ENCODE measurements around the gene UGT1A8. TPM values are rescaled to one million over a fixed set of nuclear protein-coding genes. Genes with fewer than 3 reads are reported as not detected.
"Not testable (repeated sequence)": the region's sequence is repeated elsewhere in the genome, so short reads cannot be mapped to it uniquely, and the experiment has no call there.

Gene UGT1A8
- polyA plus RNA-seq (2011; rRNA removed) (not detected in 2 replicates), polyA minus RNA-seq (2011; rRNA and poly(A)+ RNA removed) (not detected in 2 replicates)

- H3K27me3 ChIP-seq (ENCODE audit: control insufficient read depth, insufficient read depth, low read length); H3K27ac ChIP-seq (ENCODE audit: low read depth, low read length); CTCF ChIA-PET; H3K4me3 ChIP-seq (ENCODE audit: low read depth, low read length); H3K9me3 ChIP-seq (ENCODE audit: control insufficient read depth, insufficient read depth, low read length); POLR2A ChIA-PET; DNase-seq (ENCODE audit: low read depth, low spot score): not testable (repeated sequence)
Measured at GRCh38 chr2:233617476-233617875, at the start of gene UGT1A8. TSS of gene UGT1A8 (plus strand) at chr2:233617633. CDS start at chr2:233617708, 75 bp downstream.

GRCh38 chr2:233571001-233571400, 46.4 kb upstream of the UGT1A8 start:
- Histone ChIP-seq H3K27me3 (ENCODE audit: control insufficient read depth, insufficient read depth, low read length) (peaks cover under 1% of the 10 kb centered on the region), H3K9me3 (ENCODE audit: control insufficient read depth, insufficient read depth, low read length) (peaks cover 4% of the 10 kb centered on the region; the same call in 1 of the 2 replicates), H3K27ac (ENCODE audit: low read depth, low read length) (no peak overlapping the region), H3K4me3 (ENCODE audit: low read depth, low read length) (no peak overlapping the region)
- DNase-seq (ENCODE audit: low read depth, low spot score): no peak
- TF ChIP-seq CTCF (IDR thresholded peaks at IDR 0.05; ENCODE audit: low read depth, low read length): no peak
- POLR2A ChIA-PET: no interaction called here
- CTCF ChIA-PET: no interaction called here

- Histone ChIP-seq H3K9me3 (ENCODE audit: control insufficient read depth, insufficient read depth, low read length) (peaks cover under 1% of the 10 kb centered on the region; the same call in 1 of the 2 replicates), H3K27ac (ENCODE audit: low read depth, low read length) (no peak overlapping the region), H3K27me3 (ENCODE audit: control insufficient read depth, insufficient read depth, low read length) (peaks cover 2% of the 10 kb centered on the region), H3K4me3 (ENCODE audit: low read depth, low read length) (no peak overlapping the region)
- POLR2A ChIA-PET: no interaction called here
- CTCF ChIA-PET: no interaction called here
- DNase-seq (ENCODE audit: low read depth, low spot score): no peak
- TF ChIP-seq CTCF (IDR thresholded peaks at IDR 0.05; ENCODE audit: low read depth, low read length): no peak
Measured at GRCh38 chr2:233571462-233571861, 46.0 kb upstream of the UGT1A8 start.

GRCh38 chr2:233572468-233572867, 45.0 kb upstream of the UGT1A8 start:
- POLR2A ChIA-PET: no interaction called here
- H3K4me3 ChIP-seq (ENCODE audit: low read depth, low read length): no peak overlapping the region
- H3K27ac ChIP-seq (ENCODE audit: low read depth, low read length): no peak overlapping the region
- H3K27me3 ChIP-seq (ENCODE audit: control insufficient read depth, insufficient read depth, low read length): peaks cover 2% of the 10 kb centered on the region
- H3K9me3 ChIP-seq (ENCODE audit: control insufficient read depth, insufficient read depth, low read length): no peaks in the 10 kb centered on the region
- CTCF ChIA-PET: no interaction called here
- no peak for TF ChIP-seq CTCF (IDR thresholded peaks at IDR 0.05; ENCODE audit: low read depth, low read length)
- DNase-seq (ENCODE audit: low read depth, low spot score): no peak

- H3K4me3 ChIP-seq (ENCODE audit: low read depth, low read length); DNase-seq (ENCODE audit: low read depth, low spot score); POLR2A ChIA-PET; H3K9me3 ChIP-seq (ENCODE audit: control insufficient read depth, insufficient read depth, low read length); H3K27ac ChIP-seq (ENCODE audit: low read depth, low read length); H3K27me3 ChIP-seq (ENCODE audit: control insufficient read depth, insufficient read depth, low read length): not testable (repeated sequence)
- CTCF ChIA-PET: interaction anchor here (0.7 kb wide), 1 partner anchor 40 kb away, joined by 3 read pairs; no protein-coding TSS in a partner anchor
Measured at GRCh38 chr2:233577341-233577740, 40.1 kb upstream of the UGT1A8 start.

GRCh38 chr2:233583217-233583965, 34.0 kb upstream of the UGT1A8 start:
- CTCF ChIA-PET; POLR2A ChIA-PET; DNase-seq (ENCODE audit: low read depth, low spot score); H3K27me3 ChIP-seq (ENCODE audit: control insufficient read depth, insufficient read depth, low read length); H3K27ac ChIP-seq (ENCODE audit: low read depth, low read length); H3K4me3 ChIP-seq (ENCODE audit: low read depth, low read length); H3K9me3 ChIP-seq (ENCODE audit: control insufficient read depth, insufficient read depth, low read length): not testable (repeated sequence)

Data from AG04450 (cell line).